OCI-LY3 (cell line): Measurements from ENCODE around the gene RPL27.
A peak's percentile ranks its signal among the peaks of the same experiment; 100 is the strongest.

Experiments used
- H2AFZ ChIP-seq: fragments of 200-600, 300-600 bp; shearing (Covaris generic); 2 replicates; pipeline ENCODE4 v1.6.0; 2014; ENCODE audit warnings: antibody characterized with exemption, low read depth, low read length
- H3K27ac ChIP-seq: fragments of 200-600, 300-600 bp; sonication (generic); 2 replicates; pipeline ENCODE4 v1.5.1; 2014; ENCODE audit warnings: mild to moderate bottlenecking, low read length, moderate library complexity, mixed read lengths
- H3K27me3 ChIP-seq: fragments of 200-600, 300-600 bp; sonication (generic); 2 replicates; pipeline ENCODE4 v1.6.1; 2014; ENCODE audit warnings: low read depth, low read length, mixed read lengths
- H3K36me3 ChIP-seq: fragments of 200-600, 300-600 bp; sonication (generic); replicated peaks from 2 replicates; pipeline ENCODE3; 2014; ENCODE audit warnings: low read depth, low read length, mixed read lengths
- H3K4me1 ChIP-seq: fragments of 300-600, 200-600 bp; sonication (generic); 2 replicates; pipeline ENCODE4 v1.6.1; 2014; ENCODE audit warnings: low read length, mixed read lengths
- H3K4me2 ChIP-seq: fragments of 200-600, 300-600 bp; sonication (generic); 2 replicates; pipeline ENCODE4 v1.6.1; 2014; ENCODE audit warnings: low read length, mixed read lengths
- H3K4me3 ChIP-seq: fragments of 300-600, 200-600 bp; sonication (generic); 2 replicates; pipeline ENCODE4 v1.5.1; 2014; ENCODE audit warnings: antibody characterized with exemption, mild to moderate bottlenecking, low read length, moderate library complexity
- H3K79me2 ChIP-seq: fragments of 300-600, 200-600 bp; shearing (Covaris generic); 2 replicates; pipeline ENCODE4 v1.6.1; 2014; ENCODE audit warnings: mild to moderate bottlenecking, low read length, mixed read lengths
- H3K9ac ChIP-seq: fragments of 300-600, 200-600 bp; shearing (Covaris generic); 2 replicates; pipeline ENCODE4 v1.6.0; 2014; ENCODE audit warnings: mild to moderate bottlenecking, low read length, moderate library complexity
- H3K9me3 ChIP-seq: fragments of 200-600, 300-600 bp; shearing (Covaris generic); 2 replicates; pipeline ENCODE4 v1.6.1; 2014; ENCODE audit warnings: low read length, mixed read lengths; ENCODE audit not compliant: insufficient read depth
- H4K20me1 ChIP-seq: fragments of 200-600, 300-600 bp; sonication (generic); 2 replicates; pipeline ENCODE4 v1.6.1; 2016; ENCODE audit warnings: low read length, mixed read lengths; ENCODE audit not compliant: insufficient read depth
- CTCF ChIP-seq: fragments of 200-600, 300-600 bp; sonication (generic); IDR thresholded peaks from 2 replicates; pipeline ENCODE4 v1.5.1; 2014; ENCODE audit warnings: antibody characterized with exemption, low read length, low read depth
- EZH2phosphoT487 ChIP-seq: fragments of 200-600 bp; shearing (Covaris generic); IDR thresholded peaks from 2 replicates; pipeline ENCODE4 v1.6.1; 2018; ENCODE audit warnings: antibody characterized with exemption, mixed run types, low read depth

Gene RPL27

GRCh38 chr17:43006639-43007551 is 8.7 kb downstream of the RPL27 start, which contains the start of gene IFI35:
Gene IFI35 (plus strand): TSS chr17:43006784. CDS start chr17:43006948, 164 bp downstream.
- peak within 1 kb of the TSS; percentile 87 for H3K9ac ChIP-seq
- H3K79me2 ChIP-seq = no peaks in the 10 kb centered on the region
- H3K4me3 ChIP-seq = peak within 1 kb of the TSS; percentile 80
- peak within 1 kb of the TSS; percentile 88 for H3K4me2 ChIP-seq
- H4K20me1 ChIP-seq = no peaks in the 10 kb centered on the region
- H3K4me1 ChIP-seq = peaks cover 7% of the 10 kb centered on the region
- H3K27me3 ChIP-seq = no peaks in the 10 kb centered on the region
- peak within 1 kb of the TSS; percentile 84; the same call in 1 of the 2 replicates for H2AFZ ChIP-seq
- peak within 1 kb of the TSS; percentile 71 for H3K27ac ChIP-seq
- no peaks in the 10 kb centered on the region for H3K9me3 ChIP-seq
- TF ChIP-seq EZH2phosphoT487 (no peak), CTCF (peak; percentile 49)
- H3K36me3 ChIP-seq = peaks cover 14% of the 10 kb centered on the region

GRCh38 chr17:43010667-43011308 is 12.6 kb downstream of the RPL27 start:
- TF ChIP-seq EZH2phosphoT487 (no peak), CTCF (no peak)
- H3K4me3 ChIP-seq = no peak overlapping the region
- H3K4me2 ChIP-seq = no peak overlapping the region
- H3K9me3 ChIP-seq = no peaks in the 10 kb centered on the region
- no peak overlapping the region for H3K27ac ChIP-seq
- H3K79me2 ChIP-seq = no peaks in the 10 kb centered on the region
- no peak overlapping the region for H2AFZ ChIP-seq
- no peaks in the 10 kb centered on the region for H4K20me1 ChIP-seq
- H3K4me1 ChIP-seq = peaks cover 7% of the 10 kb centered on the region
- no peaks in the 10 kb centered on the region for H3K36me3 ChIP-seq
- H3K9ac ChIP-seq = no peak overlapping the region
- no peaks in the 10 kb centered on the region for H3K27me3 ChIP-seq

- Histone ChIP-seq H3K4me1 (peaks cover 2% of the 10 kb centered on the region), H3K36me3 (no peaks in the 10 kb centered on the region), H3K27ac (no peak overlapping the region), H3K4me3 (no peak overlapping the region), H3K27me3 (no peaks in the 10 kb centered on the region), H3K4me2 (no peak overlapping the region), H3K9me3 (no peaks in the 10 kb centered on the region), H3K9ac (no peak overlapping the region), H3K79me2 (no peaks in the 10 kb centered on the region), H2AFZ (no peak overlapping the region), H4K20me1 (no peaks in the 10 kb centered on the region)
- no peak for TF ChIP-seq EZH2phosphoT487
- TF ChIP-seq CTCF = no peak
These were observed 13.7 kb downstream of the RPL27 start for GRCh38 chr17:43011728-43012472.

- H4K20me1 ChIP-seq = no peaks in the 10 kb centered on the region
- H2AFZ ChIP-seq = no peak overlapping the region
- no peak overlapping the region for H3K4me3 ChIP-seq
- no peak overlapping the region for H3K27ac ChIP-seq
- no peak overlapping the region for H3K9ac ChIP-seq
- H3K9me3 ChIP-seq = no peaks in the 10 kb centered on the region
- no peaks in the 10 kb centered on the region for H3K36me3 ChIP-seq
- H3K27me3 ChIP-seq = no peaks in the 10 kb centered on the region
- no peaks in the 10 kb centered on the region for H3K4me1 ChIP-seq
- H3K79me2 ChIP-seq = no peaks in the 10 kb centered on the region
- H3K4me2 ChIP-seq = no peak overlapping the region
- no peak for TF ChIP-seq CTCF
These were observed 15.1 kb downstream of the RPL27 start for GRCh38 chr17:43013296-43013695.
